Body of pancreas (tissue), 4 donors: ENCODE data around the gene AGAP4.
"Not testable (repeated sequence)": the region's sequence is repeated elsewhere in the genome, so short reads cannot be mapped to it uniquely, and the experiment has no call there.

Experiments used
- CTCF ChIP-seq, 7 experiments: fragments of 450-650 bp in 4 of 7; fragments of 200-600 bp in 3 of 7; sonication (generic) in 3 of 7; IDR thresholded peaks; one replicate each; pipeline ENCODE4 v1.5.1; 2016 to 2019; ENCODE audit warnings: antibody characterized with exemption in 7 of 7
- POLR2A ChIP-seq, 3 donors: fragments of 450-650 bp; IDR thresholded peaks; one replicate each; pipeline ENCODE4 v1.6.1; 2016; ENCODE audit warnings: antibody characterized with exemption in 3 of 3, mild to moderate bottlenecking in 2 of 3

GRCh38 chr10:45803060-45804010 is 44.0 kb downstream of the AGAP4 start:
- not testable (repeated sequence) for TF ChIP-seq POLR2A, CTCF (IDR thresholded peaks at IDR 0.05)
